ENCODE measurements around the gene ABCC5.

The ABCC5 gene

GRCh38 chr3:184005941-184006507 lies 11.7 kb downstream of the ABCC5 start (continued):
- TF ChIP-seq, protein P1, sequence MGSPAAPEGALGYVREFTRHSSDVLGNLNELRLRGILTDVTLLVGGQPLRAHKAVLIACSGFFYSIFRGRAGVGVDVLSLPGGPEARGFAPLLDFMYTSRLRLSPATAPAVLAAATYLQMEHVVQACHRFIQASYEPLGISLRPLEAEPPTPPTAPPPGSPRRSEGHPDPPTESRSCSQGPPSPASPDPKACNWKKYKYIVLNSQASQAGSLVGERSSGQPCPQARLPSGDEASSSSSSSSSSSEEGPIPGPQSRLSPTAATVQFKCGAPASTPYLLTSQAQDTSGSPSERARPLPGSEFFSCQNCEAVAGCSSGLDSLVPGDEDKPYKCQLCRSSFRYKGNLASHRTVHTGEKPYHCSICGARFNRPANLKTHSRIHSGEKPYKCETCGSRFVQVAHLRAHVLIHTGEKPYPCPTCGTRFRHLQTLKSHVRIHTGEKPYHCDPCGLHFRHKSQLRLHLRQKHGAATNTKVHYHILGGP (tag by site-specific recombination; IDR thresholded peaks at IDR 0.05) = no peak
- TF ChIP-seq RBAK (tag by site-specific recombination; IDR thresholded peaks at IDR 0.05) (no peak), ZNF629 (tag by site-specific recombination; IDR thresholded peaks at IDR 0.05) (peak; percentile 43), KLF16 (tag by site-specific recombination; IDR thresholded peaks at IDR 0.05) (no peak), GLI4 (tag by site-specific recombination; IDR thresholded peaks at IDR 0.05) (no peak), ZNF146 (tag by site-specific recombination; IDR thresholded peaks at IDR 0.05) (no peak), ZNF544 (tag by site-specific recombination; IDR thresholded peaks at IDR 0.05) (no peak), ZNF670 (tag by site-specific recombination; IDR thresholded peaks at IDR 0.05; ENCODE audit: low read depth) (no peak), ZNF677 (tag by site-specific recombination; IDR thresholded peaks at IDR 0.05) (no peak), ZNF157 (tag by site-specific recombination; IDR thresholded peaks at IDR 0.05) (no peak), ZNF112 (tag by site-specific recombination; IDR thresholded peaks at IDR 0.05) (no peak), ZNF658 (tag by site-specific recombination; IDR thresholded peaks at IDR 0.05) (no peak), BCL11A (tag by site-specific recombination; IDR thresholded peaks at IDR 0.05; ENCODE audit: low read depth) (no peak), ZNF555 (tag by site-specific recombination; conservative IDR thresholded peaks at IDR 0.05) (no peak), ZNF248 (tag by site-specific recombination; IDR thresholded peaks at IDR 0.05) (no peak), ZNF624 (tag by site-specific recombination; IDR thresholded peaks at IDR 0.05) (no peak), ZBTB17 (tag by site-specific recombination; IDR thresholded peaks at IDR 0.05) (peak; percentile 84), ZNF791 (tag by site-specific recombination; IDR thresholded peaks at IDR 0.05) (no peak), ZNF184 (tag by site-specific recombination; IDR thresholded peaks at IDR 0.05) (no peak), OSR2 (tag by site-specific recombination; IDR thresholded peaks at IDR 0.05) (peak; percentile 85), ZNF510 (tag by site-specific recombination; IDR thresholded peaks at IDR 0.05; ENCODE audit: insufficient replicate concordance) (no peak), ZFP3 (tag by site-specific recombination; IDR thresholded peaks at IDR 0.05; ENCODE audit: low read depth) (no peak), ZNF335 (tag by site-specific recombination; conservative IDR thresholded peaks at IDR 0.05) (0 out of 2 replicates have a peak, but pooled peaks have one; percentile 25), ZNF280D (tag by site-specific recombination; IDR thresholded peaks at IDR 0.05) (no peak), TCF7L2 (IDR thresholded peaks at IDR 0.05; ENCODE audit: borderline replicate concordance, low read depth, low read length) (no peak), ZNF138 (tag by site-specific recombination; IDR thresholded peaks at IDR 0.05; ENCODE audit: borderline replicate concordance) (no peak), HOXA7 (CRISPR knock-in tag; IDR thresholded peaks at IDR 0.05; ENCODE audit: borderline replicate concordance) (no peak), TRIM28 (IDR thresholded peaks at IDR 0.05; ENCODE audit: borderline replicate concordance, low read length) (peak; percentile 40; the same call in 1 of the 2 replicates), ZBTB8A (tag by site-specific recombination; IDR thresholded peaks at IDR 0.05) (peak; percentile 82), ZBTB11 (tag by site-specific recombination; conservative IDR thresholded peaks at IDR 0.05; ENCODE audit: low read depth) (no peak)
- TF ChIP-seq, protein P2, sequence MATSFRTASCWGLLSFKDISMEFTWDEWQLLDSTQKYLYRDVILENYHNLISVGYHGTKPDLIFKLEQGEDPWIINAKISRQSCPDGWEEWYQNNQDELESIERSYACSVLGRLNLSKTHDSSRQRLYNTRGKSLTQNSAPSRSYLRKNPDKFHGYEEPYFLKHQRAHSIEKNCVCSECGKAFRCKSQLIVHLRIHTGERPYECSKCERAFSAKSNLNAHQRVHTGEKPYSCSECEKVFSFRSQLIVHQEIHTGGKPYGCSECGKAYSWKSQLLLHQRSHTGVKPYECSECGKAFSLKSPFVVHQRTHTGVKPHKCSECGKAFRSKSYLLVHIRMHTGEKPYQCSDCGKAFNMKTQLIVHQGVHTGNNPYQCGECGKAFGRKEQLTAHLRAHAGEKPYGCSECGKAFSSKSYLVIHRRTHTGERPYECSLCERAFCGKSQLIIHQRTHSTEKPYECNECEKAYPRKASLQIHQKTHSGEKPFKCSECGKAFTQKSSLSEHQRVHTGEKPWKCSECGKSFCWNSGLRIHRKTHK (tag by site-specific recombination; IDR thresholded peaks at IDR 0.05) = no peak
- TF ChIP-seq, protein P3, sequence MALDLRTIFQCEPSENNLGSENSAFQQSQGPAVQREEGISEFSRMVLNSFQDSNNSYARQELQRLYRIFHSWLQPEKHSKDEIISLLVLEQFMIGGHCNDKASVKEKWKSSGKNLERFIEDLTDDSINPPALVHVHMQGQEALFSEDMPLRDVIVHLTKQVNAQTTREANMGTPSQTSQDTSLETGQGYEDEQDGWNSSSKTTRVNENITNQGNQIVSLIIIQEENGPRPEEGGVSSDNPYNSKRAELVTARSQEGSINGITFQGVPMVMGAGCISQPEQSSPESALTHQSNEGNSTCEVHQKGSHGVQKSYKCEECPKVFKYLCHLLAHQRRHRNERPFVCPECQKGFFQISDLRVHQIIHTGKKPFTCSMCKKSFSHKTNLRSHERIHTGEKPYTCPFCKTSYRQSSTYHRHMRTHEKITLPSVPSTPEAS (tag by site-specific recombination; IDR thresholded peaks at IDR 0.05) = no peak
